GM23338 (cell line): ENCODE measurements around the gene TOX2.

ENCODE experiments used
- CREB1 ChIP-seq: fragments of 250-450 bp; sonication (Bioruptor Pico); IDR thresholded peaks from 2 replicates; pipeline ENCODE4 v1.5.0; 2020; ENCODE audit warnings: low read depth, mild to moderate bottlenecking, moderate library complexity
- CTCF ChIP-seq, 2 experiments: fragments of 200-600 bp in 1 of 2; sonication (generic) in 1 of 2; conservative IDR thresholded peaks; 2 replicates each; pipeline versions ENCODE4 v1.5.1 to v1.6.1; 2016 to 2017; ENCODE audit warnings: antibody characterized with exemption in 2 of 2, low read depth in 2 of 2, mild to moderate bottlenecking in 2 of 2, moderate library complexity in 1 of 2
- ETS1 ChIP-seq: IDR thresholded peaks from 2 replicates; pipeline ENCODE4 v1.6.1; 2016; ENCODE audit warnings: antibody characterized with exemption
- EZH2 ChIP-seq: fragments of 200-600 bp; sonication (generic); IDR thresholded peaks from one replicate; pipeline ENCODE4 v1.8.0; 2017; ENCODE audit warnings: antibody characterized with exemption, mild to moderate bottlenecking, low read depth; ENCODE audit not compliant: unreplicated experiment
- EZH2phosphoT487 ChIP-seq: fragments of 200-600 bp; sonication (generic); IDR thresholded peaks from one replicate; pipeline ENCODE4 v1.8.1; 2018; ENCODE audit warnings: antibody characterized with exemption; ENCODE audit not compliant: unreplicated experiment
- JUNB ChIP-seq: IDR thresholded peaks from one replicate; pipeline ENCODE4 v1.6.1; 2016; ENCODE audit warnings: antibody characterized with exemption; ENCODE audit not compliant: unreplicated experiment
- POLR2AphosphoS5 ChIP-seq: IDR thresholded peaks from 2 replicates; pipeline ENCODE4 v1.6.1; 2016; ENCODE audit warnings: antibody characterized with exemption, low read depth
- REST ChIP-seq: IDR thresholded peaks from one replicate; pipeline ENCODE4 v1.6.1; 2018; ENCODE audit warnings: antibody characterized with exemption; ENCODE audit not compliant: unreplicated experiment
- STAT1 ChIP-seq: IDR thresholded peaks from one replicate; pipeline ENCODE4 v1.6.1; 2016; ENCODE audit warnings: antibody characterized with exemption; ENCODE audit not compliant: unreplicated experiment
- ZNF331 ChIP-seq: fragments of 250-450 bp; sonication (Bioruptor Pico); IDR thresholded peaks from 2 replicates; pipeline ENCODE4 v1.5.0; 2020; ENCODE audit warnings: low read depth, mild to moderate bottlenecking, moderate library complexity

GRCh38 chr20:43987531-43987930 lies 72.9 kb downstream of the TOX2 start:
- no peak for TF ChIP-seq POLR2AphosphoS5
- TF ChIP-seq CREB1 (CRISPR knock-in tag), result no peak
- no peak for TF ChIP-seq EZH2
- no peak for TF ChIP-seq CTCF (conservative IDR thresholded peaks at IDR 0.05; ENCODE audit: low read depth in 2 of 2)
- TF ChIP-seq ETS1, result no peak
- TF ChIP-seq REST, result no peak
- no peak for TF ChIP-seq JUNB
- TF ChIP-seq STAT1, result no peak
- TF ChIP-seq EZH2phosphoT487, result no peak
- TF ChIP-seq ZNF331 (CRISPR knock-in tag), result no peak
